ENCODE results near the gene BLTP1.

GRCh38 chr4:122131562-122132157, 20.5 kb upstream of the BLTP1 start:
- no peak for TF ChIP-seq CTCF (IDR thresholded peaks at IDR 0.05; ENCODE audit: borderline replicate concordance, extremely low read depth, low read length, poor library complexity, severe bottlenecking)
- TF ChIP-seq EZH2 (IDR thresholded peaks at IDR 0.05; ENCODE audit: borderline replicate concordance, low read depth, low read length, severe bottlenecking) = no peak
